ENCODE measurements around the gene PDZK1IP1. TPM values are rescaled to one million over a fixed set of nuclear protein-coding genes. Genes with fewer than 3 reads are reported as not detected.

PDZK1IP1 gene
- total and polyA plus RNA-seq, 2 of the 13 experiments (the other 11 are each of a cell fraction or from before 2014, with no cell fraction given): 0.24 to 1.6 TPM

- H3K4me1 ChIP-seq (ENCODE audit: insufficient read depth, low read length): peaks cover 33% of the 10 kb centered on the region
- H2AFZ ChIP-seq (ENCODE audit: low read length): no peak overlapping the region
- in situ Hi-C loops (cut with HindIII; ENCODE audit: extremely low pct_ligation_motif_present, low pct_unique_long_range_greater_than_20kb): no loop called here
- TF ChIP-seq ZNF879 (CRISPR knock-in tag; IDR thresholded peaks at IDR 0.05) (no peak), MNT (IDR thresholded peaks at IDR 0.05) (no peak), HIVEP1 (CRISPR knock-in tag; IDR thresholded peaks at IDR 0.05) (no peak), ZNF282 (IDR thresholded peaks at IDR 0.05; ENCODE audit: partially characterized antibody) (no peak), RELA (CRISPR knock-in tag; IDR thresholded peaks at IDR 0.05) (no peak), ZNF44 (CRISPR knock-in tag; IDR thresholded peaks at IDR 0.05) (no peak), ZNF616 (CRISPR knock-in tag; IDR thresholded peaks at IDR 0.05; ENCODE audit: low read depth) (no peak), ZMYM3 (CRISPR knock-in tag; IDR thresholded peaks at IDR 0.05) (no peak), ZNF710 (CRISPR knock-in tag; IDR thresholded peaks at IDR 0.05; ENCODE audit: borderline replicate concordance) (no peak), RARA (CRISPR knock-in tag; IDR thresholded peaks at IDR 0.05) (no peak), CHD4 (IDR thresholded peaks at IDR 0.05; ENCODE audit: borderline replicate concordance, low read length) (no peak), AKAP8 (CRISPR knock-in tag; IDR thresholded peaks at IDR 0.05) (no peak), ZNF749 (CRISPR knock-in tag; IDR thresholded peaks at IDR 0.05; ENCODE audit: borderline replicate concordance) (no peak), TMF1 (CRISPR knock-in tag; IDR thresholded peaks at IDR 0.05; ENCODE audit: low read depth) (no peak)
- no TSS peak for BruUV-seq (replicated peaks)
- no peak for ATAC-seq
- no peak overlapping the region for H3K9ac ChIP-seq (ENCODE audit: insufficient read depth, low read depth, low read length)
- intact Hi-C loops (cut with micrococcal nuclease; ENCODE audit: unreplicated experiment): loop anchor here (5.0 kb wide), 1 partner anchor 268 kb away; no protein-coding TSS in a partner anchor
- no peak overlapping the region for H3K27ac ChIP-seq (ENCODE audit: extremely low read length, insufficient read depth, low read length)
- CTCF ChIA-PET (ENCODE audit: low intra/inter-chr PET ratio, low total read pairs): no interaction called here
- no peaks in the 10 kb centered on the region for H3K79me2 ChIP-seq (ENCODE audit: insufficient read depth, low read length)
- no peaks in the 10 kb centered on the region for H3K9me3 ChIP-seq (ENCODE audit: low read length)
- H3K4me3 ChIP-seq (replicated peaks in 1 of 3; ENCODE audit: insufficient read depth in 1 of 3, low read depth in 2 of 3, low read length in 3 of 3): no peak overlapping the region
- no peak for FAIRE-seq
- H3K27me3 ChIP-seq (ENCODE audit: control insufficient read depth in 1 of 2, insufficient read depth in 2 of 2, low read length in 2 of 2): peaks cover 3 to 56% of the 10 kb centered on the region in 2 experiments
- 74% methylated on average over 12 of the region's 29 CpGs for WGBS (ENCODE audit: low lambda C conversion rate)
- H4K20me1 ChIP-seq (ENCODE audit: insufficient read depth, low read length): no peaks in the 10 kb centered on the region
- POLR2A ChIA-PET: no interaction called here
- no peak for DNase-seq (ENCODE audit: low spot score)
- no peaks in the 10 kb centered on the region for H3K36me3 ChIP-seq (replicated peaks in 1 of 2; ENCODE audit: control insufficient read depth in 1 of 2, insufficient read depth in 2 of 2, low read length in 2 of 2)
- no peak overlapping the region for H3K4me2 ChIP-seq (ENCODE audit: low read depth, low read length)
Observed at GRCh38 chr1:47219590-47220220, 29.9 kb upstream of the PDZK1IP1 start.

Data from HepG2 (cell line).